ENCODE measurements around the gene DTNB.

Gene DTNB

DNA sequence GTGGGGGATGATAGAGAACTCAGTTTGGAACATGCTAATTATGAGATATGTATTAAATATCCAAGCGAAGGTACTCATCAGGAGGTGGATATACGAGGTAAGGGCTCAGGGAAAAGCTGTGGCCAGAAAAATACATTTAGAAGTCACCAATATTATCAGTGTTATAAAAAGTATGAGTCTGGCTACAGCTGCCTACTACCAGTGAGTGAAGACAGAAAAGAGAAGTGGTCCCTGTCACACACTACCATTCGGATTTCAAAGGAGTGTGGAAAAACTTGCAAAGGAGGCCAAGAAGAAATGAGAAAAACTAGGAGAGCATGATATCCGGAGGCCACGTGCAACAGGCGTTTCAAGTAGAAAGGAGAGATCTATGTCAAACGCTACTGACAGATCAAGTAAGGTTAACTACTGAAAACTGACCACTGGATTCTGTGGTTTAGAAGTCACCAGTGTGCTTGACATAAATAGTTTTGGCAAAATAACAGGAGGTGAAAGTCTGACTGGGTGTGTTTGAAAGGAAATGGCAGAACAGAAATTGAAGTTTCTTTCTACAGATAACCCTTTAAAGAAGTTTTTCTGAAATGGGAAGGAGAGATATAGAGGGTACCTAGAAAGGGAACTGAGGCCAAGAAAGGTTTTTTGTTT is 213.0 kb downstream of the DTNB start:
- TF ChIP-seq ZNF274 (IDR thresholded peaks at IDR 0.05; ENCODE audit: low read depth, low read length) = no peak

DNA sequence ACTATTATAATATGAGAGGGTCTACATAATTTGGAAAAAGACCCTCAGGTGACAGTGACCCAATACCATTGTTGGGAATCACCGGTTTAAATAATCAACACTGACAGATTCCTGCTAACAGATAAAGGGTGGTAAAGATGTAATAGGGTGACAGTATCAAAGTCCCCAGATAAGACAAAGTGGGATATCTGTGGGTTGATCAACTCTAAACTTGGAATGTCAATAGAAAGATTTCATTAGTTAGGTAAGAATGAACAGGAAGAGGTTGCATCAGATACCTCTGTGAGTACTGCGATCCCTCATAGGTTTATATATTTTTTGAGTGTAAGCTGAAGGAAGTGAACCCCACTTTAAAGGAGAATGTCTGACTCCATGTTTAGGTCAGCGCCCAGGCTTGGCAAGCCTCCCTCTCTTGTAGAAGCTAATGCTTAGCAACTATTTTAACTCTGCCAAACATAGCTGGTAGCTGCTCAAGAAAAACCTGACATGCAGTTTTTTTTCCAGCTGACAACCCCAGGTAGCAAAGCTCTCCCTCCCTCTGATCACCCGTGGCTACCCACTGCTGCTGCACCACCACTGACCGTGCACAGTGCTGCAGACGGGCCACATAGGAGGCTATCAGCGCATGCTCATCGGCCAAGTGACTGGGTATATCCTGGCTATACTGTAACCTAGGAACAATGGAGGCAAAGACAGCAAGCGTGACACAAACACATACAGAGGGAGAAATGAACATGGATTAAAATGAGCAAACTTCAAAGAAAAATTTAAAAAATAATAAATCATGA is 218.4 kb downstream of the DTNB start:
- TF ChIP-seq ZNF274 (IDR thresholded peaks at IDR 0.05; ENCODE audit: low read depth, low read length) = no peak
- H3K4me3 ChIP-seq (ENCODE audit: low read length) = no peak overlapping the region

More for the DNA sequence above, 213.0 kb downstream of the DTNB start:
- no peak overlapping the region for H3K4me3 ChIP-seq (ENCODE audit: low read length)

DNA sequence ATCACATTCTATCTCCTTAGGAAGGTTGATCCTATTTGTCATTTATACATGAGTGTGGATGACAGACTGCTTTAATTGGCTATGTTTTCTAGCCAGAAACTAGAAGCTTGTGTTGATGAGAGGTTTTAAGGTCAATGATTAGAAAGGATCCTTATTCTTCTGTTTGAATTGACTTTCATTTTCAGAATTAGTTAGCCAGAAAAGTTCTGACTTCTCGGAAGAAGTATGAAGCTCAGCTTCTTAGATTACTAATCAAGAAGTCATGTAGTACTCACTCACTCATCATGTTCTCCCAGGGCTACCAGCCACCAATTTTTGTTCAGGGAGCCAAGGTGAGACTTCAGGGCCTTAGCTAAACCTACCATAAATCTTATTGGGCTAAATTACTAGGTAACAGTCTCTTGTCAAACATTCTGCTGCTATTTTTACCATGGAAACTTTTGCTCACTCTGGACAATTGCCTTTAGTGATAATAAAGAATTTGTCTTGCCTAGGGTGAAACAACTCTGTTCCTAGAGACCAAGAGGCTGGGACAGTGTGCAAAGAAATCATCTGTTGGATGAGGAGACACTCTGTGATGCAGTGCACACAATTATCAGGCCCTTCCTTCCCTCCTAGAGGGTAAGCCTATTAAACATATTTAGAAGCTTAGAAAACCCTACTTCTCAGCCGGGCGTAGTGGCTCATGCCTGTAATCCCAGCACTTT is 220.0 kb downstream of the DTNB start:
- no peak for TF ChIP-seq ZNF274 (IDR thresholded peaks at IDR 0.05; ENCODE audit: low read depth, low read length)
- no peak overlapping the region; the same call in 1 of the 2 replicates for H3K4me3 ChIP-seq (ENCODE audit: low read length)

DNA sequence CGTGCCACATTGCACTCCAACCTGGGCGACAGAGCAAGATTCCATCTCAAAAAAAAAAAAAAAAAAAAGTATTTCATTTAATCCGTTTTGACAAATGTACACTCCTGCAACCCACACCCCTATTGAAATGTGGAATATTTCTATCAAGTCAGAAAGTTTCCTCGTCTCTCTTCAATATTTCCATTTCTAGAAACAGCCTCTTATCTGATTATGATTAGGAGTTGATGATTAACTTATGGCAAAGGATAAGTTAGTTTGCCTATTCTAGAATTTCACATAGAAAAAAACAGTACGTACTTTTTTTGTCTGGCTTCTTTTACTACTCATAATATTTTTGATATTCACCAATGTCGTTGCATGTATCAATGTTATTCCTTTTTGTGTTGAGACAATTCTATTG is 224.6 kb downstream of the DTNB start:
- no peak overlapping the region for H3K4me3 ChIP-seq (ENCODE audit: low read length)
- TF ChIP-seq ZNF274 (IDR thresholded peaks at IDR 0.05; ENCODE audit: low read depth, low read length) = no peak

DNA sequence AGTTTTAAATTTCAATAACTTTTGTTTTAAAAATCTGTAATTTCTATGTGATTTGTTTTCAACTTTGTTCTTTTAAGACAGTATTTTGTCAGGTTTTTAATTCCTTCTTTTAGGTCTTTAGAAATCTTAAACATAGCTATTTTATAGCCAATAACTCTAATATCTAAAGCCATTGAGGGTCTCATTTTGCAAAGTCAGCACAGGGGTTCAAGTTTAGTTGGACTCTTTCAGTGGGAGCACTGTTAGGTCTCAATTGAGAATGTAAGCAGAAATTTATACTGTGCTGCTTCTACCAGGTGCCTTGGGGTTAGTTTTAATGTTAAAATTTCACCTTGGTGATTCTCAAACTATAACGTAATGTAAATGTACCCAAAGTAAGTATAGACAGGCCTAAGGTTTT is 226.4 kb downstream of the DTNB start:
- no peak for TF ChIP-seq ZNF274 (IDR thresholded peaks at IDR 0.05; ENCODE audit: low read depth, low read length)

DNA sequence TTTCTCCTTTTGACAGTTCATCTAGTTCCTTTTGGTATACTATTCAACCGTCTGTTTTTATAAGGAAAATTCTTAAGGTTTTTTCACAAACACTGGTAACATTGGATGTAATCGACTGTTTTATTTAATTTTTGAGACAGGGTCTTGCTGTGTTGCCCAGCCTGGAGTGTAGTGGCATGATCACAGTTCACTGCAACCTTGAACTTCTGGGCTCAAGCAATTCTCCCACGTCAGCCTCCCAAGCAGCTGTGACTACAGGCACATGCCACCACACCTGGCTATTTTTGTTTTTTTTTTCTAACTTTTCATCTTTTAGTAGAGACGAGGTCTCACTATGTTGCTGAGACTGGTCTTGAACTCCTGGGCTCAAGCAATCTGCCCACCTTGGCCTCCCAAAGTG is 227.3 kb downstream of the DTNB start:
- no peak overlapping the region for H3K4me3 ChIP-seq (ENCODE audit: low read length)
- TF ChIP-seq ZNF274 (IDR thresholded peaks at IDR 0.05; ENCODE audit: low read depth, low read length) = no peak

More for the DNA sequence above, 226.4 kb downstream of the DTNB start:
- H3K4me3 ChIP-seq (ENCODE audit: low read length) = no peak overlapping the region

DNA sequence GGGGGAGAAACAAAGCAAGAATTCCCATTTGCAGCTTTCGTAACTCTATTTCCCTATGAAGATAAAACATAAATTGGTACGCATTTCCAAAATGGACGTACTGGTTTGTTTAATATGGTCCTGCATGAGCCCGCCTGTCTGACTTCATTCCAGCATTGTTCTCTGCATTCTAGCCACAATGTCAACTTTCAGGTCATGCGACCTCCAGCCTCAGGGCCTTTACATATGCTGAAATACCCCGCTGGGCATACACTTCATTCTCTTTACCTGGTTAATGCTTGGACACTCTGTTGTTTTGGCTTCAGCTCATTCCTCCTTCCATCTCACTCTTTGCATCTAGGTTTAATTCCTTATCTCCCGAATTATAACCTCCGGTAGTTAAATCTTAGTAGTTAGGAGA is 227.9 kb downstream of the DTNB start:
- no peak for TF ChIP-seq ZNF274 (IDR thresholded peaks at IDR 0.05; ENCODE audit: low read depth, low read length)
- H3K4me3 ChIP-seq (ENCODE audit: low read length) = no peak overlapping the region

DNA sequence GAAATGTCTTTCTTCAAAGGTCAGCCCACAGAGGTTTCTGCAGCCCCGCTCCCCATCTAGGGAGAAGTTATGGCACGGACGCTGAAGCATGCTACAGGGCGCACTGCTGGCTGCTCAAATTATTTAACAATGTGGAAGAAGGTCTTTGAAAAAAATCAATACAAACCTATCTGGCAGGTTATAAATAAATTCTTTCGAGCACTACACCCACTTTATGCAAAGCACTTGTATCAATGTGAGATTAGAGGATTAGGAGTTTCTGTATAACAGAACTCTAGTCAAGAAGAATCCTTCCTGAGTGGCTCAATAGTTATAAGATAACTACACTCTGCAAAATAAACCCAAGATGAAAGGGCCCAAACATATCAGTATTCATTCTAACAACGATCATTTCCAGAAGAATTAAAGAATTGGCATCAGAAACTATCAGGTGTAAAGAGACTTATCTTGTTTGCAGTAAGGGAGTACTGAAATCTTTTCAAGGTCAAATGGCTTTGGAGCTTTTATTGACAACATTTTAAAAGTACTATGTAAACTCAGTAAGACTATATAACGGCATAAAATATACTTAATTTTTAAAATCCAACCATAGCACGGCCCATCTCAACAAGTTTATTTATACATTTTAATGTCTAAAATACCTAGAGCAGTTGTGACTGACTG is 228.6 kb downstream of the DTNB start:
- no peak for TF ChIP-seq ZNF274 (IDR thresholded peaks at IDR 0.05; ENCODE audit: low read depth, low read length)

DNA sequence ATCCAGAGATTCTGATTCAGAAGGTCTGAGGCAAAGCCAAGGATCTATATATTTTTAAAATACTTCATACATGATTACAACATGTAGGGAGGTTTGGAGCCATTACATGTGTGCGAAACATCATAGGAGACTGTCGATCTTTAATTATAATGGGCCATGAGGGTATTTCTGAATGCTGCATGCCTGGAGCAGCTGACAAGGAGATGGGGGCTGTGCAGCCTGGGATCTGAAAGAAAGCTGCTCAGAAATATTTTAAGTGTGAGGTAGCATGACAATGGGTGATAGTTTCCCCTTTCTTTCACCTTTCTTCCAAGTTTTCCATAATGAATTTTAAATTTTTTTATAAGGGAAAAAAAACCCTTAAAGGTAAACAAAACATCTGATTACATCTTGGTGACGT is 229.6 kb downstream of the DTNB start:
- no peak for TF ChIP-seq ZNF274 (IDR thresholded peaks at IDR 0.05; ENCODE audit: low read depth, low read length)
- H3K4me3 ChIP-seq (ENCODE audit: low read length) = no peak overlapping the region

More for the DNA sequence above, 228.6 kb downstream of the DTNB start:
- H3K4me3 ChIP-seq (ENCODE audit: low read length) = peak overlapping the region; percentile 35; the same call in 1 of the 2 replicates

DNA sequence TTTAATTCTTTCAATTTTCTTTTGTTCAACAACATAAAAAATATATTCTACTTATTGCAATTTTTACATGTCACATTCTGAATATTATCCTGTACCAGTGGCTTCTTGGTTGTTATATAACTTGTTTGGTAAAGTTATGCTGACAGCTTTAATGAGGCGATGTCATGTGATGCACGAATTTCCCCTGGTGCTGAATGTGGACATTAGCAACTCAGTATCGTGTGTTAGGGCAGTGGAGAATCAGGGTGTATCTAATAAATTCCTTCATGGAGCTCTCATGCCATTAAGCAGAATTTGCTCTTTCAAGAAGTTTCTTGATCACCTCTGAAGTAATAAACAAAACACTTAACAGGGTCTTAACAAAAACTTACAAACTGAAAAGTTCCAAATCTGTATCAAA is 232.0 kb downstream of the DTNB start:
- TF ChIP-seq ZNF274 (IDR thresholded peaks at IDR 0.05; ENCODE audit: low read depth, low read length) = no peak

DNA sequence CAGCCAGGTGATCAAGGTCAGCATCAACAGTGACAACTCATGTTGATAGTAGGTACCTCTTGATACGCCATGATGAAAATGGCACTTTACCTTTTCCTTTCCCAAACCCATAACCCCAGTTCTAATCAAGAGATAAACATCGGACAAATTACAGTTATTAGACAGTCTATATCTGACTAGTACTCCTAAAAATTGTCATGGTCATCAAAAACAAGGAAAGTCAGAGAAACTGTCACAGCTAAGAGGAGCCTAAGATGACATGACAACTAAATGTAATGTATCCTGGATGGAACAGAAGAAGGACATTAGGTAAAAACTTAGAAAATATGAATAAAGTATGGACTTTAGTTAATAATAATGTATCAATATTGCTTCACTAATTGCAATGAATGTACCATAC is 234.6 kb downstream of the DTNB start:
- no peak overlapping the region for H3K4me3 ChIP-seq (ENCODE audit: low read length)
- TF ChIP-seq ZNF274 (IDR thresholded peaks at IDR 0.05; ENCODE audit: low read depth, low read length) = no peak

More for the DNA sequence above, 232.0 kb downstream of the DTNB start:
- no peak overlapping the region for H3K4me3 ChIP-seq (ENCODE audit: low read length)

DNA sequence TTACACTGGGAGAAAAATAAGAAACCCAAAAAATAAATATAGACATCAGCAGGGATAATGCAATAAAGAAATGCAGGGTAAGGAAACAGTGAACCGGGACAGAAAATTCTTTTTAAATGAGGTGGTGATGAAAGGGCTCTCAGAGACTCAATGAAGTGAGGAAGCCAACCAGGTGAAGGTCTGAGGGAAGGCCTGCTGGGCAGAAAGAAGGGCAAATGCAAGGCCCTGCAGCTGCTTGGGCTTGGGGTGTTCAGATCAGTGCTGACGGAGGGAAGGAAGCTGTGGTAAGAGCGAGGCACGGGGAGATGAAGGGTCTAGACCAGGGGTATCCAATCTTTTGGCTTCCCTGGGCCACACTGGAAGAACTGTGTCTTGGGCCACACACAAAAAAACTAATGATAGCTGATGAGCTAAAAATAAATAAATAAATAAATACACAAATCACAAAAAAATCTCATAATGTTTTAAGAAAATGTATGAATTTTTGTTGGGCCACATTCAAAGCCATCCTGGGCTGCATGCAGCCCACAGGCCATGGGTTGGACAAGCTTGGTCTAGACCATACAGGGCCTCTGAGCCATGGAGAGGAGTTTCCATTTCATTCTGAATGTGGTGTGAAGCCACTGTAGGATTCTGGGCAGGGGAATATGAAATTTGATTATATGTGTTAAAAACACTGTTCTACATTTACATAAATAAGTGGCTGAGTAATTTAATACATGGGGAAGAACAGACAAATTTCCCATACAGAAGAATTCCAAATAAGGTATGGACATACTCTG is 235.3 kb downstream of the DTNB start:
- TF ChIP-seq ZNF274 (IDR thresholded peaks at IDR 0.05; ENCODE audit: low read depth, low read length) = no peak
- H3K4me3 ChIP-seq (ENCODE audit: low read length) = no peak overlapping the region

DNA sequence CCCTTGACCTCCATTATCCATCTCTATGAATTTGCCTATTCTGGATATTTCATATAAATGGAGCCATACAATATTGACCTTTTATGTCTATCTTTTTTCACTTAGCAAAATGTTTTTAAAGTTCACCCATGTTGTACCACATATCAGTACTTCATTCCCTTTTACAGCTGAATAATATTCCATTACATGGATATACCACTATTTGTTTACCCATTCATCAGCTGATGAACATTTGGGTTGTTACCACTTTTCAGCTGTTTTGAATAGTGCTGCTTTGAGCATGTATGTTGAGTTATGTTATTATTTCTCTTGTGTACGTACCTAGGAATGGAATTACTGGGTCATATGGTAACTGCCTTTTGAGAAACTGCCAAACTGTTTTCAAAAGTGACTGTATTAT is 238.0 kb downstream of the DTNB start:
- no peak for TF ChIP-seq ZNF274 (IDR thresholded peaks at IDR 0.05; ENCODE audit: low read depth, low read length)
- no peak overlapping the region for H3K4me3 ChIP-seq (ENCODE audit: low read length)
